Right lobe of liver (tissue), 4 donors: Measurements from ENCODE around the gene ACBD5.

Source experiments
- POLR2A ChIP-seq: fragments of 450-650 bp; IDR thresholded peaks from one replicate; pipeline ENCODE4 v1.6.1; 2017; ENCODE audit warnings: antibody characterized with exemption, mild to moderate bottlenecking
- TF ChIP-seq, protein P1 (sequence below), 4 donors: fragments of 200-600 bp in 3 of 4; fragments of 450-650 bp in 1 of 4; IDR thresholded peaks; one replicate each; pipeline versions ENCODE4 v1.5.1 to v1.8.0; 2016 to 2022; ENCODE audit warnings: antibody characterized with exemption in 4 of 4, mild to moderate bottlenecking in 2 of 4
- donor health status: DM: no; HTN: no; CAD: no.
- donor health status: DM: no; HTN: no; CAD: no.
- donor health status: DM: no; HTN: yes; CAD: no.

GRCh38 chr10:27252267-27253000 is 11.8 kb upstream of the ACBD5 start:
- TF ChIP-seq, protein P1, sequence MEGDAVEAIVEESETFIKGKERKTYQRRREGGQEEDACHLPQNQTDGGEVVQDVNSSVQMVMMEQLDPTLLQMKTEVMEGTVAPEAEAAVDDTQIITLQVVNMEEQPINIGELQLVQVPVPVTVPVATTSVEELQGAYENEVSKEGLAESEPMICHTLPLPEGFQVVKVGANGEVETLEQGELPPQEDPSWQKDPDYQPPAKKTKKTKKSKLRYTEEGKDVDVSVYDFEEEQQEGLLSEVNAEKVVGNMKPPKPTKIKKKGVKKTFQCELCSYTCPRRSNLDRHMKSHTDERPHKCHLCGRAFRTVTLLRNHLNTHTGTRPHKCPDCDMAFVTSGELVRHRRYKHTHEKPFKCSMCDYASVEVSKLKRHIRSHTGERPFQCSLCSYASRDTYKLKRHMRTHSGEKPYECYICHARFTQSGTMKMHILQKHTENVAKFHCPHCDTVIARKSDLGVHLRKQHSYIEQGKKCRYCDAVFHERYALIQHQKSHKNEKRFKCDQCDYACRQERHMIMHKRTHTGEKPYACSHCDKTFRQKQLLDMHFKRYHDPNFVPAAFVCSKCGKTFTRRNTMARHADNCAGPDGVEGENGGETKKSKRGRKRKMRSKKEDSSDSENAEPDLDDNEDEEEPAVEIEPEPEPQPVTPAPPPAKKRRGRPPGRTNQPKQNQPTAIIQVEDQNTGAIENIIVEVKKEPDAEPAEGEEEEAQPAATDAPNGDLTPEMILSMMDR (IDR thresholded peaks at IDR 0.05) = peak; percentile 52 to 90 (median 81)
- peak; percentile 45 for TF ChIP-seq POLR2A
